Measurements from ENCODE around the gene ATP5MK.
"Not testable (repeated sequence)": the region's sequence is repeated elsewhere in the genome, so short reads cannot be mapped to it uniquely, and the experiment has no call there.

The ATP5MK gene, protein sequence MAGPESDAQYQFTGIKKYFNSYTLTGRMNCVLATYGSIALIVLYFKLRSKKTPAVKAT

DNA sequence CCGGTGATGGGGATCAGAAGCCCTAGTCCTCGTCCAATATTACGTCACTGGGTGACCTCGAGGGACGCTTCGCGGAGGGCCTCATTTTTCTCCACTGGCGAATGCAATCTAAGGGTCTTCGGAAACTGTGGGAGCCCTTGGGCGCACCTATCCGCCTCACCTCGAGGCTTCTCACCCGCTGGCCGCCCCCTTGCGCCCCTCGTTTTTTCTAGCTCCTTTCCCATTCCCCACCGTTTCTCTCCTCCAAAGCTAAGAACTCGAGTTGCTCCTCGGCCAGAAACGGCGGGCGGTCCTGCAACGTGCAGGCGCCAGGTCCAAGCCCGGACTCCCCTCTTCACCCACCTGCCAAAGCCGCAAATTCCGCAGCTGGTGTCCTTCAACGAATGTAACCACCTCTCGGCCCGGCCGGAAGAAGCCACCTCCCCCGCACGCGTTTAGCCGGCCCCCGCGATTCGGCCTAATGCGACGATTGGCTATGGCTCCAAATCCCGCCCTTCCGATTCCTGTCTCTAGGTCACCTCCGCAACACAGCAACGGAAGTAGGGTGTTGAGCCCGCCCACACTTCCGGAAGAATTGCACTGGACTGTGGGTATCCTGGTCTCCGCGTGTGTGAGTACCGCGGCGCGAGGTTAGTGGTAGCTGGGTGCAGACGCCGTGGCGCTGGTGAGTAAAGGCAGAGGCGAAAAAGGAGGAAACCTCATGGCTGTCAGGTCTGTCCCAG lies at the start of gene ATP5MK, which contains the start of gene PDCD11:
ATP5MK (minus strand) TSS at position 409 of the 722 bp plus-strand sequence. CDS start 4,018 bp downstream, outside the sequence.
PDCD11 (plus strand) TSS at position 560 of the 722 bp plus-strand sequence. CDS start 1,801 bp downstream, outside the sequence.
- peak; percentile 92 for DNase-seq

- DNase-seq: no peak
Observed at GRCh38 chr10:103445366-103445765, 49.1 kb upstream of the ATP5MK start.

DNA sequence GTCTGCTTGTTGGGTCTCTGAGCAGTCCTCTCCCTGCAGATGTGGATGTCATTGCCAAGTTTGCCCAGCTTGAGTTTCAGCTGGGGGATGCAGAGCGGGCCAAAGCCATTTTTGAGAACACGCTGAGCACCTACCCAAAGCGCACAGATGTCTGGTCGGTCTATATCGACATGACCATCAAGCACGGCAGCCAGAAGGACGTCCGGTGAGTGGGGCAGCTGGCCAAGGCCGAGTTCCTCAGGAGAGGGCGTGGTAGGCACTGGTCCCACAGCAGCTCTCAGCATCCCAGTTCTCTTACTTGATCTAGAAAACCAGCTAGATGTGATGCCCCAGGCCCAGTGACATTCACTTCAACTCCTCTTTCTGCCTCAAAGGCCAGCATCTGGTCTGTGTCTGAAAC lies 48.2 kb upstream of the ATP5MK start:
- DNase-seq: no peak

GRCh38 chr10:103443475-103444185 lies 47.4 kb upstream of the ATP5MK start:
- no peak for DNase-seq

- no peak for DNase-seq
Observed at GRCh38 chr10:103442031-103442461, 45.8 kb upstream of the ATP5MK start.

DNA sequence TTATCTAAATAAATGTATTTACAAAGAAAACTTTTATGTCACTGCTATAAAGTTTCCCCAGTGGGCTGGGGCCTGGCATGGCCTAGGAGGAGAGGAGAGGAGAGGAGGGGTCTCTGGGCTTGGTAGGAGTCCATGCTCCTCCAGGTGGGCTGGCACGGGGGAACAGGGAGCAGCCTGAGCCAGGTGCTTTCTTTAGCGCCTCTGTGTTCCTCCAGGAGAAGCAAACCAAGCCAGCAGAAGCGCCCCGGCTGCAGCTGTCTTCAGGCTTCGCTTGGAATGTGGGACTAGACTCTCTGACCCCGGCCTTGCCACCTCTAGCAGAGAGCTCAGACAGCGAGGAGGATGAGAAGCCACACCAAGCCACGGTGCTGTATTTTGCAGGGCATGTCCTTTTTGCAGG lies 45.3 kb upstream of the ATP5MK start:
- DNase-seq: no peak

- DNase-seq: no peak
Observed at GRCh38 chr10:103441206-103441605, 44.9 kb upstream of the ATP5MK start.

- DNase-seq: no peak
Observed at GRCh38 chr10:103440416-103440815, 44.1 kb upstream of the ATP5MK start.

DNA sequence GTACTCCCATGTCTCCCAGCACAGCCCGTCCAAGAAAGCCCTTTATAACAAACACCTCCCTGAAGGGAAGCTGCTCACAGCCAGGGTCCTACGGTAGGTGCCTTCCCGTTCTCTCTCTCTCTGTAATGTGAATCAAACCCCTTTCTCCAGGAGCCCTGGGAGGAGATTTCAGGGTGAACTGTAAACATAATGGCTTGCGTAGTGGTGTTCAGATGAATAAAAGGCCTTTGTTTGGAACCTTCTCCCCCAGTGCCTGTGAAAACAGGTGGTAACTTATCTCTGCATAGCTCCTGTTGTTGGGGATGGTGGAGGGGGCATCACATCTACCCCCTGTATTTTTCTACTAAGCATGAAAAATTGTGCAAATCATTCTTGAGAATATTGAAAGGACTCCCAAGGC lies 43.5 kb upstream of the ATP5MK start:
- no peak for DNase-seq

DNA sequence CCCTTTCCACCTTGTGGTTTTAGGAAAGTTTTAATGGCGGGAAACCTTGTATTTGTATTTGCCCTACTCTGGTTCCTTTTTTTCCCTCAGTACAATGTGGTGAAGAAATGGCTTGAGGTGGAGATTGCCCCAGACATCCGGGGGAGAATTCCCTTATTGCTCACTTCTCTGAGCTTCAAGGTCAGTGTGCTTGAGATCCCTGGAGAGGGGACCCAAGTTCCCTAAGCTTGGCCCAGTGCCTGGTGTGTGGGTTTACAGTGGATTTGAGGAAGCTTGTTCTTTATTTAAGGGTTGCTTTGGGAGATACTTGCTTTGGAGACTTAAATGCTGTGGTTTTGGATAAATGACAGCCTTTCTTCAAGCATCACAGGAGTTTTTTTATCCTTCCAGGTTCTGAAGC lies 37.6 kb upstream of the ATP5MK start:
- no peak for DNase-seq

DNA sequence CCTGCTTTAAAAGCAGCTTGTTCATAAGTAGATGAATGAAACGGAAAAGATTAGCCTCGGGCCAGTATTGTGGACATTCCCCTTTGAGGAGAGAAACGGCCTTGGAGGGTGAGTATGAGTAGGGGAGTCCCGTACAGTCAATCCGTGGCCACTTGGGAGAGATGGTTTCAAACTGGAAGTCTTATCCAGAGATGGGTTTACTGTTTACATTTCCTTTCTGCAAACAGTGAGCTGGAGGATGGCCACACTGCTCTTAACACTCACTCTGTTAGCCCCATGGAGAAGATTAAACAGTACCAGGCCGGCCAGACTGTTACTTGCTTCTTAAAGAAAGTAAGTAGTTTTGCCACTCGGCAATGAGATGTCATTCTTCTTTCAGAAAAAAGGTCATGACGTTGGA lies 35.6 kb upstream of the ATP5MK start:
- no peak for DNase-seq

GRCh38 chr10:103429647-103430046 lies 33.4 kb upstream of the ATP5MK start:
- DNase-seq: no peak

GRCh38 chr10:103428989-103429643 lies 32.8 kb upstream of the ATP5MK start:
- DNase-seq: no peak

- DNase-seq: no peak
Observed at GRCh38 chr10:103427866-103428265, 31.6 kb upstream of the ATP5MK start.

DNA sequence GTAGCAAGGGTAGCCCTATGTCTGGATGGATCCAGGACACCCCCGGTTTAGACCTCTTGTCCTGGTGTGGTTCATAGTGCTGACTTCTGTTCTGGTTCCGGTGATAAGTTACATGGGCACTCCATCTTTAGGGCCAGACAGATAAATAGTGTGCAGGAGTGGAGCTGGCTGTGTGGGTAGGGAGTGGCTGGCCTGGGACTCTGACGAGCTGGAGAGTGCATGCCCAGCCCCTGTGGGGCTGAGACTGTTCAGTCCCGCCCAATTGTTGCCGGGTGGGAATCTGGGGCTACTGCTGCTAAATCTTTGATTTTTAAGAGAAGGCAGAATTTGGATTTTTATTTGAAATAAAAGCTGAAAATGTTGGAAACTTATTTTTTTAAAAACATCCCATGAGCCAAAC lies 27.5 kb upstream of the ATP5MK start:
- DNase-seq: no peak

DNA sequence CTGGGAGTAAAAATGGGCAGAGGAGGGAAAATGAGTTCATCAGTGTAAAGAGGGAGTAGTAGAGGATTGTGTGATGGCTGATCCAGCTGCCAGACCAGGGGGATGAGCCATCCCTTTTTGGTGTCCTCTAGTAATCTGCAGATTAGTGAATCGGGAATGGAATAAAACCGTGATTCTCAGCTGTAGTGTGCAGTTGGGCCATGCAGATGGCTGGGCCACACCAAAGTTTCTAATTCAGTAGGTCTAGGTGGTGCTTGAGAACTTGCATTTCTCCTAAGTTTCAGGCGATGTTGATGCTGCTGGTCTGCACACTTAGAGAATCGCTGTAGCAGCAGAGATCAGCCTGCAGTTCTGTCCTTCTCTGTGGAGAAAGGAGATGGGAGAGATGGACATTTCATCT lies 22.8 kb upstream of the ATP5MK start:
- no peak for DNase-seq

DNA sequence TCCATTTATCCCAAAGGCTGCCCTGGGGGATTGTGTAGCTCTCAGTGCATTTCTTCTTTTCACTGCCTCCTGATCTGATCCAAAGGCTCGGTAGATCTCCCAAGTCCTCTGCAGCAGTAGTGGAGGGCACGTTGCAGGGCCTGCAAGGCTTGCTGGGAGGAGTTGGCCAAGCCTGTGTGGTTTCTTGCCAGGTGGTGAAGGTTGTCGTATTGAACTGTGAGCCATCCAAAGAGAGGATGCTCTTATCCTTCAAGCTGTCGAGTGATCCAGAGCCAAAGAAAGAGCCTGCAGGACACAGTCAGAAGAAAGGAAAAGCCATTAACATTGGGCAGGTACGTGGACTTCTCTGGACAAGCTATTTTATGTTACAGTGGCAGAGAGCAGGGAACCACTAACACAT lies 21.3 kb upstream of the ATP5MK start:
- no peak for DNase-seq

DNA sequence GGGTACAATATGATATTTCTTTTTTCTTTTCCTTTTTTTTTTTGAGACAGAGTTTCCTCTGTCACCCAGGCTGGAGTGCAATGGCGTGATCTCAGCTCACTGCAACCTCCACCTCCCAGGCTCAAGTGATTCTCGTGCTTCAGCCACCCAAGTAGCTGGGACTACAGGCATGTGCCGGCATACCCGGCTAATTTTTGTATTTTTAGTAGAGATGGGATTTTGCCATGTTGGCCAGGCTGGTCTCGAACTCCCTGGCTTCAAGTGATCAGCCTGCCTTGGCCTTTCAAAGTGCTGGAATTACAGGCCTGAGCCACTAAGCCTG lies 20.8 kb upstream of the ATP5MK start:
- DNase-seq: not testable (repeated sequence)

GRCh38 chr10:103416436-103417147 lies 20.3 kb upstream of the ATP5MK start:
- peak; percentile 18 for DNase-seq

DNA sequence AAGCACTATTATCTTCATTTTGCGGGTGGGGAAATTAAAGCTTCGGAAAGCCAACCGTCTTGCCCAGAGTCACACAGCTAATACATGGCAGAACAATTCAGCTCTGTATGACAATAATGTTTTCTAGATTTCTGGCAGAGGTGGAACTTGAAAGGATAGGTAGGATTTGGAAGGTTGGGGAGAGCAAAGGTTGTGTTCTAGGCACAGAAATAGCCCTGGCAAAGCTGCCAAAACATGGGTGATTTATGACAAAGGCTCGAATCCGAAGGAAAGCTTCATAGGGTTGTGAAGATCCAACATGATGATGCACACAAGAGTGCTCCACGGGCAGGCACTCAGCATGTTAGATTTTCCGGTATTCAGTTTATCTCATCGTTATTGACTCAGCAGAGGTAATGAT lies 19.3 kb upstream of the ATP5MK start:
- no peak for DNase-seq

GRCh38 chr10:103413564-103413963 lies 17.3 kb upstream of the ATP5MK start:
- DNase-seq: no peak

- no peak for DNase-seq
Observed at GRCh38 chr10:103397191-103397825, 1.0 kb upstream of the ATP5MK start.

DNA sequence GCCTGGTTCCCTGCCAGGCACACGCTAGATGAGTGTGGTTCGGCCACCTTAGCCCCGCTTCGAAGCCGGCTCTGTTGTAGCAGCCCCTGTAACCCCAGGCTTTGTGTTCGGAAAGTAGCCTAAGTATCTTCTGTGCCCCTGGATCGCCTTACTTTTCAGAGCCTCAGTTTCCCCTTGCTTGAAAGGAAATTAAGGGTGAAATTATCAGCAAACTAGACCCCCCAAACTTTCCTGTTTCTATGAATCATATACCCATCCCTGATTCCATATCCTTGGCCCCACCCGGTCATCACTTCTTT lies 463 bp upstream of the ATP5MK start:
- no peak for DNase-seq

Measured in stimulated activated CD4-positive, alpha-beta T cell treated with anti-CD3 and anti-CD28 coated beads, Interleukin-12 subunit alpha, Interleukin-12 subunit beta, amount 100 ng/mL, for 4 hours (primary cell).